NCI-H524 (cell line): ENCODE data around the gene CPNE6.

Source experiments
- DNase-seq, 2 experiments: peaks; one replicate each; lab custom pipeline; 2025; lab: John Stamatoyannopoulos, UW

The CPNE6 gene

GRCh38 chr14:24069411-24069735, 2.0 kb upstream of the CPNE6 start:
- no peak for DNase-seq

- DNase-seq: peak; percentile 77 to 90
Measured at GRCh38 chr14:24070285-24071143, 848 bp upstream of the CPNE6 start.

GRCh38 chr14:24071836-24072430, 571 bp downstream of the CPNE6 start:
- DNase-seq: no peak

- DNase-seq: no peak
Measured at GRCh38 chr14:24072436-24072835, 1.1 kb downstream of the CPNE6 start.

GRCh38 chr14:24072881-24073877, 1.8 kb downstream of the CPNE6 start:
- no peak for DNase-seq

GRCh38 chr14:24074625-24075484, 3.5 kb downstream of the CPNE6 start:
- no peak for DNase-seq

- no peak for DNase-seq
Measured at GRCh38 chr14:24075485-24076301, 4.3 kb downstream of the CPNE6 start.

- no peak for DNase-seq
Measured at GRCh38 chr14:24076302-24076601, 4.9 kb downstream of the CPNE6 start.

- no peak for DNase-seq
Measured at GRCh38 chr14:24077086-24077485, 5.7 kb downstream of the CPNE6 start.

GRCh38 chr14:24078146-24078545, 6.8 kb downstream of the CPNE6 start:
- DNase-seq: peak; percentile 78 to 90

- DNase-seq: peak; percentile 100
Measured at GRCh38 chr14:24079491-24080141, 8.3 kb downstream of the CPNE6 start.

GRCh38 chr14:24080142-24080530, 8.8 kb downstream of the CPNE6 start:
- DNase-seq: no peak

- DNase-seq: peak; percentile 98 to 99
Measured at GRCh38 chr14:24080888-24081738, 9.8 kb downstream of the CPNE6 start.

- DNase-seq: peak; percentile 89 to 90
Measured at GRCh38 chr14:24081739-24082211, 10.4 kb downstream of the CPNE6 start.

GRCh38 chr14:24082411-24083080, 11.2 kb downstream of the CPNE6 start:
- DNase-seq: no peak

GRCh38 chr14:24083462-24083861, 12.1 kb downstream of the CPNE6 start:
- no peak for DNase-seq

- DNase-seq: no peak
Measured at GRCh38 chr14:24084440-24084839, 13.1 kb downstream of the CPNE6 start.

GRCh38 chr14:24085215-24085614, 13.9 kb downstream of the CPNE6 start:
- DNase-seq: peak; percentile 93 to 97
